ENCODE data around the gene NEK7. TPM values are rescaled to one million over a fixed set of nuclear protein-coding genes. Genes with fewer than 3 reads are reported as not detected.

Gene NEK7
- polyA plus RNA-seq, 1 donor from 2014 or later, result 3.3 TPM

- Histone ChIP-seq H3K79me2 (replicated peaks; ENCODE audit: insufficient read depth, low read length) (peaks cover 9% of the 10 kb centered on the region), H3K9me2 (ENCODE audit: insufficient read depth, low read length) (no peaks in the 10 kb centered on the region), H3K4me2 (ENCODE audit: low read length) (no peak overlapping the region), H3K36me3 (ENCODE audit: insufficient read depth, low read length) (no peaks in the 10 kb centered on the region), H3K9me3 (ENCODE audit: low read length) (no peaks in the 10 kb centered on the region), H3K9ac (ENCODE audit: low read length) (no peak overlapping the region), H3K4me3 (ENCODE audit: low read length) (no peak overlapping the region), H3K27ac (ENCODE audit: low read length) (no peak overlapping the region), H2AFZ (ENCODE audit: low read depth, low read length) (no peak overlapping the region), H3F3A (ENCODE audit: insufficient read depth, low read length, poor library complexity, severe bottlenecking) (no peaks in the 10 kb centered on the region), H4K20me1 (ENCODE audit: insufficient read depth) (no peaks in the 10 kb centered on the region), H3K27me3 (ENCODE audit: insufficient read depth, low read depth, low read length) (no peaks in the 10 kb centered on the region)
- no peak for TF ChIP-seq RAD21 (conservative IDR thresholded peaks at IDR 0.05)
- TF ChIP-seq CTCF (IDR thresholded peaks at IDR 0.05; ENCODE audit: poor library complexity, severe bottlenecking), result no peak
- TF ChIP-seq MXI1 (conservative IDR thresholded peaks at IDR 0.05; ENCODE audit: poor library complexity, severe bottlenecking), result no peak
- TF ChIP-seq EZH2 (IDR thresholded peaks at IDR 0.05; ENCODE audit: borderline replicate concordance, insufficient read depth, low read length, poor library complexity, severe bottlenecking), result no peak
- no peak for TF ChIP-seq EP300 (conservative IDR thresholded peaks at IDR 0.05; ENCODE audit: poor library complexity, severe bottlenecking)
- no peak for TF ChIP-seq TAF1 (IDR thresholded peaks at IDR 0.05; ENCODE audit: low read depth)
These were observed 1.5 kb upstream of the NEK7 start for GRCh38 chr1:198155253-198155652.

- TF ChIP-seq SMC3 (conservative IDR thresholded peaks at IDR 0.05; ENCODE audit: poor library complexity) (peak; percentile 20), MXI1 (conservative IDR thresholded peaks at IDR 0.05; ENCODE audit: poor library complexity, severe bottlenecking) (no peak), RAD21 (conservative IDR thresholded peaks at IDR 0.05) (peak; percentile 21), CTCF (IDR thresholded peaks at IDR 0.05; ENCODE audit: poor library complexity, severe bottlenecking) (peak; percentile 63)
- Histone ChIP-seq H3K9me2 (ENCODE audit: insufficient read depth, low read length) (no peaks in the 10 kb centered on the region), H3K4me3 (ENCODE audit: low read length) (peak overlapping the region; percentile 86), H3K36me3 (ENCODE audit: insufficient read depth, low read length) (no peaks in the 10 kb centered on the region), H2AFZ (ENCODE audit: low read depth, low read length) (peak overlapping the region; percentile 18), H3K9me3 (ENCODE audit: low read length) (no peaks in the 10 kb centered on the region), H3K27ac (ENCODE audit: low read length) (no peak overlapping the region), H3K79me2 (replicated peaks; ENCODE audit: insufficient read depth, low read length) (peaks cover 19% of the 10 kb centered on the region), H3K9ac (ENCODE audit: low read length) (peak overlapping the region; percentile 37), H3K4me2 (ENCODE audit: low read length) (no peak overlapping the region), H3F3A (ENCODE audit: insufficient read depth, low read length, poor library complexity, severe bottlenecking) (no peaks in the 10 kb centered on the region), H4K20me1 (ENCODE audit: insufficient read depth) (no peaks in the 10 kb centered on the region), H3K27me3 (ENCODE audit: insufficient read depth, low read depth, low read length) (no peaks in the 10 kb centered on the region)
These were observed 570 bp upstream of the NEK7 start for GRCh38 chr1:198156111-198156744.

GRCh38 chr1:198157241-198157846 lies 546 bp downstream of the NEK7 start:
- Histone ChIP-seq H3K9ac (ENCODE audit: low read length) (peak overlapping the region; percentile 37), H2AFZ (ENCODE audit: low read depth, low read length) (peak overlapping the region; percentile 54), H3K27ac (ENCODE audit: low read length) (no peak overlapping the region), H3K27me3 (ENCODE audit: insufficient read depth, low read depth, low read length) (no peaks in the 10 kb centered on the region), H4K20me1 (ENCODE audit: insufficient read depth) (no peaks in the 10 kb centered on the region), H3K36me3 (ENCODE audit: insufficient read depth, low read length) (no peaks in the 10 kb centered on the region), H3F3A (ENCODE audit: insufficient read depth, low read length, poor library complexity, severe bottlenecking) (no peaks in the 10 kb centered on the region), H3K4me3 (ENCODE audit: low read length) (peak overlapping the region; percentile 86), H3K9me2 (ENCODE audit: insufficient read depth, low read length) (no peaks in the 10 kb centered on the region), H3K79me2 (replicated peaks; ENCODE audit: insufficient read depth, low read length) (peaks cover 25% of the 10 kb centered on the region), H3K4me2 (ENCODE audit: low read length) (peak overlapping the region; percentile 73), H3K9me3 (ENCODE audit: low read length) (no peaks in the 10 kb centered on the region)
- no peak for TF ChIP-seq CTCF (IDR thresholded peaks at IDR 0.05; ENCODE audit: poor library complexity, severe bottlenecking)
- TF ChIP-seq MXI1 (conservative IDR thresholded peaks at IDR 0.05; ENCODE audit: poor library complexity, severe bottlenecking), result peak; percentile 28
- TF ChIP-seq REST (IDR thresholded peaks at IDR 0.05; ENCODE audit: borderline replicate concordance), result no peak

All from neural cell (in vitro differentiated cells).